GM21529 (cell line): ENCODE data around the gene NR2C2.

Experiments used
- ATAC-seq: cut with Tn5 transposase; IDR thresholded peaks from one replicate; pipeline ENCODE4 v1.9.1; 2021; ENCODE audit not compliant: unreplicated experiment

Gene NR2C2

GRCh38 chr3:14921034-14921616 is 26.3 kb upstream of the NR2C2 start:
- peak; percentile 80 for ATAC-seq

DNA sequence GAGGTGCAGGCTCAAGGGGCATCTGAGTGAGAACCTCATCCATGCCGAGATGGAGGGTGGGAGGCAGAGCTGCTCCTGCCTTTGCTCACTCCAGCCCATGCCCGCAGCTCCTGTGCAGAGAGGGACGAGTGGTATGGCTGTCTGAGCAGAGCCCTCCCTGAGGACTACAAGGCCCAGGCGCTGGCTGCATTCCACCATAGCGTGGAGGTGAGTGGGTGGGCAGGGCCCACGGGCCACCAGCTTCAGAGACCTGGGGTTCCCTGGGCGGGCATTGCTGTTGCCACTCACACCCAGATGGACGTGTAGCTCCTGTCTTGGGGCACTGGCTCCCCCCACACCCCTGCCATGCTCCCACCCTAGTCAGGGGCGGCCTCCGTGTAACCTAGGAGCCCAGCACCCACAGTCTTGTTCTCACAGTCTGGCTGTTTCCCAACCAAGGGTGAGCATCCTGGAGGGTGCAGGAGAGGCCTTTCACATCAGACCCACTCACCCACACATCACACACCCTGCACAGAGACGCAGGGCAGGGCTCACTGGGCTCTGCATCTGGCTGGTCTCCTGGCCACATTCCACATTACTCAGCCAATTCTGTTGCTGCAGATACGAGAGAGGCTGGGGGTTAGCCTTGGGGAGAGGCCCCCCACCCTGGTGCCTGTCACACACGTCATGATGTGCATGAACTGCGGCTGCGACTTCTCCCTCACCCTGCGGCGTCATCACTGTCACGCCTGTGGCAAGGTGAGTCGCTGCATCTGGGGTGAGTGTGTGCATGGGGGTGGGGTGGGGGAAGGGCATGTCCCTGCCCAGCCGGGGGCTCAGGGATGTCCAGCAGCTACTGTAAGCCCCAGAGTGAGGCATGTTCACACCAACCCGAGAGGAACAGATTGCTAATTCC is 25.3 kb upstream of the NR2C2 start:
- no peak for ATAC-seq

- no peak for ATAC-seq
These were observed 24.5 kb upstream of the NR2C2 start for GRCh38 chr3:14922863-14923262.

- ATAC-seq, result no peak
These were observed 23.9 kb upstream of the NR2C2 start for GRCh38 chr3:14923476-14923875.

DNA sequence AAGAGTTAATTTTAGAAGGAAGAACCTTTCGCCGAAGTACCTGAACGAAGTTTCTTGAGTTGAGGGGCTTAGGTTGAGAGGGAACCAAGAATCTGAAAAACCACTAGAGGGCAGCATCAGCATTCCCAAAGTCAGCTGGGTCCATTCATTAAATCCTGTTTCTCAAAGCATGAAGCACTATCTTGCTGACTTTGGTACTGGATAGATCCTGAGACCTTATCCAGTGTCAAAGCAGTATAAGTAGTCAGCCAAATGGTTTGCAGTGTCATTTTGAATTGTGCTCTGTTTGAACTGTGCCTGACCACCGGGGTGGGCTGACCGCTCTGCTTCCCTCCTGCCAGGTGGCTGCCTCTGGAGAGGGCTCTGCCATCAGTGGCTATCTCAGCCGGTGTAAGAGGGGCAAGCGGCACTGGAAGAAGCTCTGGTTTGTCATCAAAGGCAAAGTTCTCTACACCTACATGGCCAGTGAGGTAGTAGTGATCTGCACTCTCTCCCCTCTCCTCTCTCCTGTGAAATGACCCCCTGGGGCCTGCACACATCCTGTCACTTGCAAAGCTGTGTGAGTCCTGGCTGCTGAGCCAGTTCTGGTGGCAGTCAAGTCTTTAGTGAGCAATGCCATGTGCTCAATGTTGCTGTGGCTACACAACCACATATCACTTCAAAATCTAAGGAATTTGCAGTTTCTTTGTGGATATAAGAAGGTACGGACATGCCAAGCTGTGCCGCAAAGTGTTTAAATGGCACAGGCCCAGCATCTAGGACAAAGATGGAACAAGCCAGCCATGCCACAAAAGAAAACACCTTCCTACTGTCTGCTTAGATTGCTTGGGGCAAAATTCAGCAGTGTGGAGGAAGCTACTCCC is 21.4 kb upstream of the NR2C2 start:
- no peak for ATAC-seq

DNA sequence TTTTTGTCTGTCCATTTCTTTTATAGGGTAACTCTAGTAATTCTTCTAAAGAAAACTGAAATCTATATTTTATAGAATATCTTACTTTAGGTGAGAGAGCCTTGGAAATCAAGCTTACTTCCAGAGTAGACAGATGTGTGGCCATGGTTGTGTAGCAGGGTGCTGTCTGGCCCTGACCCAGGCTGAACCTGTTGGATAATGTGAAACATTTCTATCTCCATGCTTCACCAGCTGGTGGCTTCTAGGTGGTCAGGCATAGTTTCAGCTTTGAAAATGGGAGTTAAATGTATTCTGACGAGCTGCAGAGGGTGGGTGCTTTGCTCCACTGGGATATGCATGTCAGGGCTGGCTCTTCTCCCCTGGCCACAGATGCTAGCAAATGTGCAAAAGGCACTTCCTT is 20.8 kb upstream of the NR2C2 start:
- ATAC-seq, result no peak

DNA sequence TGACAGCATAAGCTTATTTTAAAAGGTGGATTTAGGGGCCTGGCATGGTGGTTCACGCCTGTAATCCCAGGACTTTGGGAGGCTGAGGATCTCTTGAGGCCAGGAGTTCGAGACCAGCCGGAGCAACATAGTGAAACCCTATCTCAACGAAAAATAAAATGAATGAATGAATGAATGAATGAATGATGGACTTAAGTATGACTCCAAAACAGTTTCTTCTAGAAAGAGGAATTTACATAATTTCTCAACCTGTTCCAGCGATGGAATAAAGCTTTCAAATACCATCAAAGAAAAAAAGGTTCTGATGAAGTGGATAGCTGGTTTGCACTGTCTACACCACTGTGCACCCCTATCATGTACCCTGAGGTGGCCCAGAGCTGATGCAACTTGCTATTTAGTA is 20.1 kb upstream of the NR2C2 start:
- ATAC-seq, result no peak

DNA sequence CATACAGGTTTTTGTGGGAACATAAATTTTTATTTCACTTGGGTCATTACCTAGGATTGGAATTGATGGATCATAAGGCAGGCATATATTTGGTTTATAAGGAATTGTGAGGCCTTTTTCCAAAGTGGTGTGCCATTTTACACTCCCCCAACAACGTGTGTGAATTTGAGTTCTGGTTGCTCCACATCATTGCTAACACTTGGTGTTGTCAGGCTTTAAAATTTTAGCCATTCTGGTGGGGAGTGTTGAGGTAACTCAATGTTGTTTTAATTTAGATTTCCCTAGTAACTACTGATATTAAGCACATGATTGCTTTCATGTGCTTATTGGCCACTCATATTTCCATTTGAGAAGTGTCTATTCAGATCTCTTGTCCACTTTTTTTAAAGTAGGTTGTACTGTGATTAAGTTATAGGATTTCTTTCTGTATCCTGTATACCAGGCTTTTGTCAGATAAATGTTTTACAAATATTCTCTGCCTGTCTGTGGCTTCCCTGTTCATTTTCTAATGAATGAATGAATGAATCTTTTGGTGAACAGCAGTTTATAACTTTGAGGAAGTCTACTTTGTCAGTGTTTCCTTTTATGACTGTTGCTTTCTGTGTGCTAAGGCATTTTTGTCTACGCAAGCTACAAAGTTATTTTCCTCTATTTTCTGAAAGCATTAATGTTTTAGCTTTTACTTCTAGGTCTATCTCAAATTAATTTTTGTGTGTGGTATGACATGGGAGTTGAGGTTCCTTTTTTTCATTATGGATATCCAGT is 17.9 kb upstream of the NR2C2 start:
- no peak for ATAC-seq

- ATAC-seq, result no peak
These were observed 13.5 kb upstream of the NR2C2 start for GRCh38 chr3:14933820-14934425.

- ATAC-seq, result no peak
These were observed 11.6 kb upstream of the NR2C2 start for GRCh38 chr3:14935592-14936345.

DNA sequence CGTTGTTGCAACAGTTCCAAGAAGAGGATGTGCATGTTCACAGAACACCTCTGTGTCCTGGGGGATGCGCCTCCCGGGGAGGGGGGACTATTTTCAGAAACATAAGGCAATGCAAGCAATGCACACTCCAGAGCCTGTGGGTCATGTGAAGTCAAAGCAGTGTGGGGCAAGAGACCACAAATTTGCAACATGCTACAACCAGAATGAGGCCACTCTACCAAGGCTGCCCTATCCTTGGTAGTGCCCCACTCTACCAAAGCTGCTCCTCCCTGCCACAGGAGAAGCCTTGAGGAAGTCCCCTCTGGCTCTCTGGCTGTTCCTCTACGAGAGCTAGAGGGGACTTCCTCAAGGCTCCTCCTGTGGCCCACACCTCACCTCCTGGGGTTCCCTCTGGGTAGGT is 8.4 kb upstream of the NR2C2 start:
- ATAC-seq, result no peak

GRCh38 chr3:14941871-14942270 is 5.5 kb upstream of the NR2C2 start:
- ATAC-seq, result no peak

- ATAC-seq, result no peak
These were observed 4.3 kb upstream of the NR2C2 start for GRCh38 chr3:14943042-14943441.

GRCh38 chr3:14946236-14946635 is 1.1 kb upstream of the NR2C2 start:
- no peak for ATAC-seq

DNA sequence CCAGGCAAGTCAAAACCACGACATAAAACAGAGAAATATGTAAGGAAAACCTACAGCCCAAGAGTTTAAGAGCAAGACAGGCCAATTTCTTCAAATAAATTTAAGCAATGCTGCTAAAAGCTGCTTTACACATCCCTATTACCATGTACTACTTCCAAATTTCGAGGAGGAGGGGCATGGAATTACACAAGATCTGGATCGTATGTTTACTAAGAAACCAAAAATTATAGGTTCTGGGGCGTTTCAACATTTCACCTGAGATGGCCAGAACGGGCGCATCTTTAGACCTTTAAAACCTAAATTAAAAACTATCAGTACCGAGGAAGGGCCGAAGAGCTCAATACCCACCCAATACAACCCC is 664 bp upstream of the NR2C2 start:
- no peak for ATAC-seq

GRCh38 chr3:14947886-14948608 is 664 bp downstream of the NR2C2 start:
- ATAC-seq, result peak; percentile 86

DNA sequence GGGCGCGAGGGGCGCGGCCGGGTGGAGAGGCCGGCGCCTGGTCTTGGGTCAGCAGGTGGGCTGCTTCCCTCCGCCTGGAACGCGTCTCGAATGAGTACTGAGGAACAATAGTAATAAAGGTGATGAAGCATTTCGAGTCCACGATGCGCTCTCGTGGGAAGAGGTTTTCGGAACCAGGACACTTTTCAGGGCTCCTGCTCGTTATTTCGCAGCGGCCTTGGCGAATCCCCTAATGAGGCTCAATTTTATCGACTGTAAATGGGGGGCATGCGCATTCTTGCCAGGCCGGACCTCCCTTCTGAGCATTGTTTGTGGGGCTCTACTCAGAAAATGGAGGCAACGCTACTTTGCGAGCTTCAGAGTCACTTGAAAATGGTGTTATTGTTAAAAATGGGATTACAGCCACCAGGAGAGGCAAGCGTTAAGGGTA is 1.2 kb downstream of the NR2C2 start:
- no peak for ATAC-seq

DNA sequence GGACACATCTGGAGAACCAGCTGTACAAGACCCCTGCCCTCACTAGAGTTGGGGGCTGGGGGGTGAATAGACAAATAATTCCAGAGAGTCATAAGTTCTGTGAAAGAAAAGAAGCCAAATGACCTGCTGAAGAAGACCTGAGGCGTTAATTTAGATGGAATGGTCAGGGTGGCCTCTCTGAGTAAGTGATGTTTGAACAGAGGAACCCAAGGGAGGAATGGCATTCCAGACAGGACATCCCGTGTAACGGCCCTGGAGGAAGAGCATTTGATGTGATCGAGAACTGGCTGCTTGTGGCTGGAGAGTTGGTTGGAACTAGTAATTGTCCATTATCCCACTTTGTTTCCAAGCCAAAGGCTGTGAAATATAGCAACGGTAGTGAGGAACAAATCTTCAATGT is 1.7 kb downstream of the NR2C2 start:
- ATAC-seq, result no peak

DNA sequence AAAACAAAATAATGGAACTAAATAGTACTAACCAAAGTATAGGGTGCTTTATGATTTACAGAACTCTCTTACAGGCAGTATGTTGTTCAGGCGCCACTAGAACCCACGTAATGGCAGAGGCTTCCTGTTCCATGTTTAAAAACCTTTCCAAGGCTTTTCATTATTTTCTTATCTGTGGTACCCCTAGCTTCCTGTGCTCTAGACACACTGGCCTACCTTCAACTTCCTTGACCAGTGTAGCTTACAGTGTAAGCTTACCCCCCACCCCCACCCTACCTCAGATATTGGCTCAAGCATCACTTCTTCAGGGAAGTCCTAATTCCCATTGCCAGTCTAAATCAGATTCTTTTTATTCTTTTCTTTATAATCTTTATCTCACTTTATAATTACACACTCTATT is 2.9 kb downstream of the NR2C2 start:
- ATAC-seq, result no peak
